ENCODE measurements around the gene LDLRAD3.
A peak's percentile ranks its signal among the peaks of the same experiment; 100 is the strongest.

LDLRAD3 gene

GRCh38 chr11:36247493-36247892 is 303.6 kb downstream of the LDLRAD3 start:
- H3K27ac ChIP-seq, result no peak overlapping the region
- no peak overlapping the region for H3K4me3 ChIP-seq (ENCODE audit: low read depth, low read length)
- no peak for TF ChIP-seq CTCF (IDR thresholded peaks at IDR 0.05; ENCODE audit: low read depth, low read length)
- H3K9me3 ChIP-seq (ENCODE audit: severe bottlenecking), result no peaks in the 10 kb centered on the region
- DNase-seq, result no peak
- H3K27me3 ChIP-seq (ENCODE audit: insufficient read depth, low read depth, severe bottlenecking), result no peaks in the 10 kb centered on the region
- H3K36me3 ChIP-seq, result no peaks in the 10 kb centered on the region

DNA sequence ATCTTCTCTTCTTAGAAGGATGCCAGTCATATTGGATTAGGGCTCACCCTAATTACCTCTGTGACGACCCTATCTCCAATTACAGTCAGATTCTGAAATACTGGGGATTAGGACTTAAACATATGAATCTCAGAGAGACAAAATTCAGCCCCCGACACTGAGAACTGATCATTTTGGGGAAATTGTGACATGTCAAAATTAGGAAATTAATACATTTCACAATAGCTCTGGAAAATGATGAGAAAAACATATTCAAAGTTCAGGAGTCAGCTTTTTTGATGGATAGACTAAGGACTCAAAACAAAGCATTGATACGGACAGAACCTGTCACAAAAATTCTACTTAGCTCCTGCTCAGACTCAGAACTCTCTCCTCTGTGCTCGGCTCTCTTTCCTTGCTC is 304.6 kb downstream of the LDLRAD3 start:
- Histone ChIP-seq H3K27ac (no peak overlapping the region), H3K36me3 (no peaks in the 10 kb centered on the region), H3K4me3 (ENCODE audit: low read depth, low read length) (no peak overlapping the region), H3K9me3 (ENCODE audit: severe bottlenecking) (no peaks in the 10 kb centered on the region), H3K27me3 (ENCODE audit: insufficient read depth, low read depth, severe bottlenecking) (no peaks in the 10 kb centered on the region)
- no peak for DNase-seq
- TF ChIP-seq CTCF (IDR thresholded peaks at IDR 0.05; ENCODE audit: low read depth, low read length), result no peak

GRCh38 chr11:36249246-36249645 is 305.4 kb downstream of the LDLRAD3 start:
- TF ChIP-seq CTCF (IDR thresholded peaks at IDR 0.05; ENCODE audit: low read depth, low read length), result no peak
- Histone ChIP-seq H3K27ac (no peak overlapping the region), H3K9me3 (ENCODE audit: severe bottlenecking) (no peaks in the 10 kb centered on the region), H3K36me3 (no peaks in the 10 kb centered on the region), H3K27me3 (ENCODE audit: insufficient read depth, low read depth, severe bottlenecking) (no peaks in the 10 kb centered on the region), H3K4me3 (ENCODE audit: low read depth, low read length) (no peak overlapping the region)
- no peak for DNase-seq

DNA sequence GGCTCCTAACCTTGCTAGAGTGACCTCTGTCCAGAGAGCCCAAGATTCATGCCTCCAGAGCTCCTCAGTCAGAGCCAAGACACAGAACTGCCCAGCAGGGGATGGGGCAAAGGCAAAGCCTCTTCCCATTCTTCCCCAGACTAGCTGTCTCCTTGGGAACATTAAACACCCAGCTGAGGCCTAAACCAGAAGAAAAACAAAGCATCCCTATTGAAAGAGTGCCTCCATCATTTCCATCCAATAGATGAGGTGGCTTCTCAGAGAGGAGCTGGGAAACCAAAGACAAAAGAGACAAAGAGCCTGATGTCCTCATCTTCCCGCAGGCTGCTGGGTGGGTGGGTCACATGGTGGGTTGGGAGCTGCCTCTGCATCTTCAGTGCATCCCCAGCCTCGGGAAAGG is 308.0 kb downstream of the LDLRAD3 start:
- no peak for DNase-seq
- Histone ChIP-seq H3K27me3 (ENCODE audit: insufficient read depth, low read depth, severe bottlenecking) (no peaks in the 10 kb centered on the region), H3K4me3 (ENCODE audit: low read depth, low read length) (no peak overlapping the region), H3K36me3 (no peaks in the 10 kb centered on the region), H3K9me3 (ENCODE audit: severe bottlenecking) (no peaks in the 10 kb centered on the region), H3K27ac (no peak overlapping the region)
- no peak for TF ChIP-seq CTCF (IDR thresholded peaks at IDR 0.05; ENCODE audit: low read depth, low read length)

DNA sequence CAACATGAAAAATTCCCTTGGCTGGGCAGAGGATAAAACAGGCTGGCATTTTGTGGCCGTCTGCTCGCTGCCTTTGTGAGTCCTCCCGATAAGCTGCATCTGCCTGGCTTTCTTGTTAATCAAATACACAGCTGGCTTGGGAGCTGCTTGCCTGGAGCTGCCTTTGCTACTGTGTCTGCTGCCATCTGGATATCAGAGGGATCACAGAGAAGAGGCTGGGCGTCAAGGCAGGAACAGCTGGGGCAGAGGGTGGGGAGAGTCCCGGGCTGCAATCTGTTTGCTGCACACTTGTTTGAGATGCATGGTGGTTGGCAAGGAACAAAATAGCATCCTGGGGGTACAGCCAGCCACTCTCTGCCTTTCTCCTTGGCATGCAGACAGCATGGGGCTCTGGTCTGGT is 309.4 kb downstream of the LDLRAD3 start:
- Histone ChIP-seq H3K4me3 (ENCODE audit: low read depth, low read length) (no peak overlapping the region), H3K27ac (no peak overlapping the region), H3K27me3 (ENCODE audit: insufficient read depth, low read depth, severe bottlenecking) (no peaks in the 10 kb centered on the region), H3K9me3 (ENCODE audit: severe bottlenecking) (no peaks in the 10 kb centered on the region), H3K36me3 (no peaks in the 10 kb centered on the region)
- peak; percentile 80 for DNase-seq
- TF ChIP-seq CTCF (IDR thresholded peaks at IDR 0.05; ENCODE audit: low read depth, low read length), result no peak

DNA sequence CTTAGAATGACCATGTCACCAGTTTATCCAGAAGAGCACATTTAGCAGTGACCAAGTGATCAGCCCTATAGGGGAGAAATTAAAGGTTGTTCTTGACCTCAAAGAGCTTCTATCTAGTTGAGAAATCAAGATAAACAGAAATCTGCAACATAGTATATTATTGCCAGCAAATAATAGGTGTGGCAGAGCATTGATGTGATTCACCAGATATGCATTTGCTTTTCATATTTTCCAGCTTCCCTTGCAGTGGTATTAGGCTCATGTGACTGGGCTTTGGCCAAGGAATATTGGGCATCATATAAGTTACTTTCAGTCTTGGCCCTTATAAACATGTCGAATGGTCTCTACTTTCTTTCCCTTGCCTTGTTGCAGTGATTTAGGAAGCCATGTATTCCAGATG is 310.9 kb downstream of the LDLRAD3 start:
- no peaks in the 10 kb centered on the region for H3K9me3 ChIP-seq (ENCODE audit: severe bottlenecking)
- DNase-seq, result no peak
- no peaks in the 10 kb centered on the region for H3K36me3 ChIP-seq
- H3K27me3 ChIP-seq (ENCODE audit: insufficient read depth, low read depth, severe bottlenecking), result no peaks in the 10 kb centered on the region
- H3K27ac ChIP-seq, result no peak overlapping the region
- no peak overlapping the region for H3K4me3 ChIP-seq (ENCODE audit: low read depth, low read length)
- TF ChIP-seq CTCF (IDR thresholded peaks at IDR 0.05; ENCODE audit: low read depth, low read length), result no peak

All from WERI-Rb-1 (cell line).